Measurements from ENCODE around the gene PRMT2.

DNA sequence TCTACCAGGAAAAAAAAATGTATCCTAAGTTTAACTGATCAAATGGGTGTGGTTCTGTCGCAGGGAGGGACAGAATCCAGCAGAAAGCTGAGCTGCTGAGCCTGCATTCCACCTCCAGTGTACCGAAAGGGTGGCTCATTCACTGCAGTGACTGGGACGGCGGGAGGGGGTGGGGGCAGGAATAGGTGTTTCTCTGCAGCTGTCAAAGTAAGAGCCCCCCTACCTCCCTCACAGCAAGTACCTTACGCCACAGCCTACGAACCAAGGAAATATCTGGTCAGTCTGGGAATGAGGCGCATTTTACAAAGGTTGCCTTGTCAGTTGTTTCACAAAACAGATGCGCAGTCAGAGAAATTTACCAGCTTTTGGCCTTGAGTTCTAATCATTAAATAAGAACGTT, 32.2 kb upstream of the PRMT2 start:
- TF ChIP-seq POLR2AphosphoS5 (IDR thresholded peaks at IDR 0.05; ENCODE audit: borderline replicate concordance, low read depth, low read length) = no peak
- TF ChIP-seq EZH2 (IDR thresholded peaks at IDR 0.05) = no peak

All from SK-N-MC (cell line).